A673 (cell line): ENCODE results near the gene IL25. TPM values are rescaled to one million over a fixed set of nuclear protein-coding genes. Genes with fewer than 3 reads are reported as not detected.

Experiments
- BruUV-seq: library from RNA; stranded (reverse); fragments of 400-500 nt; replicated peaks from 2 replicates; lab custom pipeline; 2021; lab: Mats Ljungman, UMichigan
- CTCF ChIA-PET: fragments of 300-600 bp; sonication (Branson Sonifier 250); formaldehyde crosslinking; loops from one replicate; lab custom pipeline; 2022; ENCODE audit warnings: antibody characterized with exemption; lab: Charles Lee
- POLR2A ChIA-PET: fragments of 300-600 bp; sonication (Branson Sonifier 250); formaldehyde crosslinking; loops from one replicate; lab custom pipeline; 2022; ENCODE audit warnings: antibody characterized with exemption; ENCODE audit not compliant: low non-redundant PET; lab: Charles Lee
- DNase-seq: peaks from one replicate; pipeline ENCODE4 v3.0.0-alpha.2; 2015; ENCODE audit warnings: low spot score
- H3K27ac ChIP-seq: fragments of 200-600 bp; sonication (generic); 2 replicates; pipeline ENCODE4 v1.5.1; 2016; ENCODE audit warnings: mixed run types, low read depth, mild to moderate bottlenecking, mixed read lengths, antibody characterized with exemption, low read length; ENCODE audit not compliant: poor library complexity, severe bottlenecking
- H3K27me3 ChIP-seq: fragments of 200-600 bp; sonication (generic); replicated peaks from 2 replicates; pipeline ENCODE4 v1.6.1; 2017; ENCODE audit warnings: mixed run types, low read depth, mild to moderate bottlenecking, mixed read lengths, antibody characterized with exemption, low read length; ENCODE audit not compliant: insufficient read depth, poor library complexity
- H3K36me3 ChIP-seq: fragments of 200-600 bp; sonication (generic); 2 replicates; pipeline ENCODE4 v1.6.1; 2016; ENCODE audit warnings: mixed run types, mild to moderate bottlenecking, mixed read lengths, antibody characterized with exemption, low read length; ENCODE audit not compliant: insufficient read depth, poor library complexity, severe bottlenecking
- H3K4me1 ChIP-seq: fragments of 200-600 bp; sonication (generic); 2 replicates; pipeline ENCODE4 v1.6.1; 2017; ENCODE audit warnings: mixed run types, mild to moderate bottlenecking, mixed read lengths, antibody characterized with exemption, low read length; ENCODE audit not compliant: insufficient read depth, poor library complexity, severe bottlenecking
- H3K4me3 ChIP-seq: fragments of 200-600 bp; sonication (generic); 2 replicates; pipeline ENCODE4 v1.5.1; 2016; ENCODE audit warnings: low read depth, mixed run types, mild to moderate bottlenecking, mixed read lengths, low read length; ENCODE audit not compliant: poor library complexity, severe bottlenecking
- H3K9me3 ChIP-seq: fragments of 200-600 bp; sonication (generic); 2 replicates; pipeline ENCODE4 v1.6.1; 2016; ENCODE audit warnings: mixed run types, low read depth, mild to moderate bottlenecking, mixed read lengths, antibody characterized with exemption, low read length; ENCODE audit not compliant: poor library complexity, severe bottlenecking
- CTCF ChIP-seq: fragments of 300-800, 200-600 bp; sonication (generic); conservative IDR thresholded peaks from 2 replicates; pipeline ENCODE4 v1.5.1; 2017; ENCODE audit warnings: low read depth, mild to moderate bottlenecking, antibody characterized with exemption, low read length, moderate library complexity, mixed read lengths
- EZH2 ChIP-seq: fragments of 200-600 bp; sonication (generic); IDR thresholded peaks from 2 replicates; pipeline ENCODE4 v1.6.1; 2017; ENCODE audit warnings: borderline replicate concordance, low read depth, mild to moderate bottlenecking, mixed read lengths, antibody characterized with exemption, low read length; ENCODE audit not compliant: poor library complexity, severe bottlenecking
- intact Hi-C: fragments of 100-400 bp; cut with micrococcal nuclease; formaldehyde crosslinking; loops from one replicate; pipeline ENCODE4 v1.10.0; 2022; ENCODE audit not compliant: unreplicated experiment
- total RNA-seq: library from RNA; stranded (reverse); gene quantifications from 2 replicates; pipeline ENCODE4 v1.2.3, GENCODE V29; 2021

The IL25 gene
- total RNA-seq, 1 experiment from 2014 or later, result not detected

GRCh38 chr14:23396781-23397407, 24.3 kb downstream of the IL25 start:
- peaks cover 4% of the 10 kb centered on the region for H3K27me3 ChIP-seq
- no TSS peak for BruUV-seq
- DNase-seq, result no peak
- intact Hi-C loops, result no loop called here
- TF ChIP-seq CTCF (no peak), EZH2 (no peak)
- no peaks in the 10 kb centered on the region for H3K36me3 ChIP-seq
- H3K4me3 ChIP-seq, result no peak overlapping the region
- no peak overlapping the region for H3K27ac ChIP-seq
- ChIA-PET POLR2A (no interaction called here), CTCF (no interaction called here)
- no peaks in the 10 kb centered on the region for H3K9me3 ChIP-seq
- H3K4me1 ChIP-seq, result no peaks in the 10 kb centered on the region

- POLR2A ChIA-PET, result no interaction called here
- DNase-seq, result no peak
- Histone ChIP-seq H3K9me3 (no peaks in the 10 kb centered on the region), H3K4me1 (no peaks in the 10 kb centered on the region), H3K27me3 (peaks cover 6% of the 10 kb centered on the region), H3K27ac (no peak overlapping the region), H3K4me3 (no peak overlapping the region), H3K36me3 (no peaks in the 10 kb centered on the region)
- CTCF ChIA-PET, result no interaction called here
- TF ChIP-seq EZH2, result no peak
- TF ChIP-seq CTCF, result no peak
- no TSS peak for BruUV-seq
- intact Hi-C loops, result no loop called here
Observed at GRCh38 chr14:23398348-23398747, 25.7 kb downstream of the IL25 start.

GRCh38 chr14:23399136-23399535, 26.5 kb downstream of the IL25 start:
- Histone ChIP-seq H3K27me3 (peaks cover 10% of the 10 kb centered on the region), H3K36me3 (no peaks in the 10 kb centered on the region), H3K4me3 (no peak overlapping the region), H3K4me1 (no peaks in the 10 kb centered on the region), H3K9me3 (no peaks in the 10 kb centered on the region), H3K27ac (no peak overlapping the region)
- ChIA-PET CTCF (no interaction called here), POLR2A (no interaction called here)
- no TSS peak for BruUV-seq
- no peak for DNase-seq
- intact Hi-C loops, result no loop called here
- TF ChIP-seq CTCF, result no peak
